Hepatocyte (in vitro differentiated cells): ENCODE results near the gene BICDL1. TPM values are rescaled to one million over a fixed set of nuclear protein-coding genes. Genes with fewer than 3 reads are reported as not detected.

Experiments used
- DNase-seq: peaks from one replicate; pipeline ENCODE4 v3.0.0-alpha.2; 2016; ENCODE audit warnings: low spot score
- H2AFZ ChIP-seq: fragments of 200-600 bp; sonication (generic); 2 replicates; pipeline ENCODE4 v1.6.0; 2016; ENCODE audit warnings: antibody characterized with exemption, mild to moderate bottlenecking
- H3K27ac ChIP-seq: fragments of 200-600 bp; sonication (generic); 2 replicates; pipeline ENCODE4 v1.5.1; 2016; ENCODE audit warnings: mild to moderate bottlenecking
- H3K27me3 ChIP-seq: fragments of 200-600 bp; sonication (generic); 2 replicates; pipeline ENCODE4 v1.6.1; 2016
- H3K36me3 ChIP-seq: fragments of 200-600 bp; sonication (generic); replicated peaks from 2 replicates; pipeline ENCODE4 v1.5.1; 2016; ENCODE audit warnings: low read depth; ENCODE audit not compliant: insufficient read depth
- H3K4me1 ChIP-seq: fragments of 200-600 bp; sonication (generic); 2 replicates; pipeline ENCODE4 v1.5.1; 2016; ENCODE audit warnings: mild to moderate bottlenecking, moderate library complexity; ENCODE audit not compliant: insufficient read depth
- H3K4me2 ChIP-seq: fragments of 200-600 bp; sonication (generic); 2 replicates; pipeline ENCODE4 v1.6.0; 2016
- H3K4me3 ChIP-seq: fragments of 200-600 bp; sonication (generic); 2 replicates; pipeline ENCODE4 v1.5.1; 2016; ENCODE audit warnings: mild to moderate bottlenecking
- H3K79me2 ChIP-seq: fragments of 200-600 bp; sonication (generic); 2 replicates; pipeline ENCODE4 v1.6.0; 2017; ENCODE audit warnings: mild to moderate bottlenecking
- H3K9me2 ChIP-seq: fragments of 200-600 bp; sonication (generic); replicated peaks from 2 replicates; pipeline ENCODE4 v1.6.0; 2017; ENCODE audit warnings: mild to moderate bottlenecking; ENCODE audit not compliant: insufficient read depth
- H3K9me3 ChIP-seq: fragments of 200-600 bp; sonication (generic); 2 replicates; pipeline ENCODE4 v1.5.1; 2016; ENCODE audit warnings: low read depth, mild to moderate bottlenecking
- H4K20me1 ChIP-seq: fragments of 200-600 bp; sonication (generic); 2 replicates; pipeline ENCODE4 v1.6.0; 2016; ENCODE audit warnings: mild to moderate bottlenecking; ENCODE audit not compliant: insufficient read depth, poor library complexity, severe bottlenecking
- CTCF ChIP-seq: fragments of 200-600 bp; sonication (generic); IDR thresholded peaks from 2 replicates; pipeline ENCODE4 v1.5.1; 2016; ENCODE audit warnings: antibody characterized with exemption, mild to moderate bottlenecking; ENCODE audit not compliant: poor library complexity
- EZH2 ChIP-seq: fragments of 200-600 bp; sonication (generic); IDR thresholded peaks from 2 replicates; pipeline ENCODE4 v1.6.1; 2016; ENCODE audit warnings: antibody characterized with exemption, mild to moderate bottlenecking, borderline replicate concordance
- EZH2phosphoT487 ChIP-seq: fragments of 200-600 bp; sonication (generic); IDR thresholded peaks from one replicate; pipeline ENCODE4 v1.6.1; 2018; ENCODE audit warnings: antibody characterized with exemption, mild to moderate bottlenecking, low read depth, moderate library complexity; ENCODE audit not compliant: unreplicated experiment, severe bottlenecking
- WGBS: methylation state at CpG from one replicate; pipeline ENCODE4 v1.1.6; 2016; ENCODE audit warnings: low lambda C conversion rate; ENCODE audit errors: missing lambda C conversion rate; 5-methylcytosine and 5-hydroxymethylcytosine counted together
- polyA plus RNA-seq: library from polyadenylated mRNA; unstranded; fragments of >200 nt; fragmentation: Nextera tagmentation; extraction: Ambion mirVana; gene quantifications from 2 replicates; pipeline ENCODE4 v1.2.1, GENCODE V29; 2016
- total RNA-seq: library from RNA; depleted of rRNA; stranded (reverse); fragments of >200 nt; gene quantifications from 2 replicates; pipeline ENCODE4 v1.2.3, GENCODE V29; 2014

Gene BICDL1
- total and polyA plus RNA-seq, 2 experiments from 2014 or later: 10.6 to 21.9 TPM

GRCh38 chr12:119996417-119996816 lies 7.4 kb downstream of the BICDL1 start:
- TF ChIP-seq EZH2phosphoT487: no peak
- TF ChIP-seq EZH2: no peak
- H3K9me3 ChIP-seq: no peaks in the 10 kb centered on the region
- no peak overlapping the region for H3K4me3 ChIP-seq
- H4K20me1 ChIP-seq: no peaks in the 10 kb centered on the region
- no peak overlapping the region for H3K4me2 ChIP-seq
- H2AFZ ChIP-seq: no peak overlapping the region
- H3K36me3 ChIP-seq: no peaks in the 10 kb centered on the region
- H3K4me1 ChIP-seq: no peaks in the 10 kb centered on the region
- H3K27me3 ChIP-seq: peaks cover 12% of the 10 kb centered on the region
- no peaks in the 10 kb centered on the region for H3K9me2 ChIP-seq
- WGBS: 100% methylated on average over 1 of the region's 1 CpG
- no peak overlapping the region for H3K27ac ChIP-seq
- DNase-seq: no peak
- no peaks in the 10 kb centered on the region for H3K79me2 ChIP-seq

- TF ChIP-seq CTCF (no peak), EZH2 (no peak), EZH2phosphoT487 (no peak)
- H3K9me2 ChIP-seq: no peaks in the 10 kb centered on the region
- DNase-seq: no peak
- H3K4me2 ChIP-seq: no peak overlapping the region
- no peaks in the 10 kb centered on the region for H4K20me1 ChIP-seq
- no peaks in the 10 kb centered on the region for H3K9me3 ChIP-seq
- no peaks in the 10 kb centered on the region for H3K27me3 ChIP-seq
- no peaks in the 10 kb centered on the region for H3K79me2 ChIP-seq
- H3K4me1 ChIP-seq: no peaks in the 10 kb centered on the region
- H3K36me3 ChIP-seq: no peaks in the 10 kb centered on the region
- no peak overlapping the region for H2AFZ ChIP-seq
- H3K4me3 ChIP-seq: no peak overlapping the region
- 77% methylated on average over 13 of the region's 13 CpGs for WGBS
- no peak overlapping the region for H3K27ac ChIP-seq
These were observed 9.6 kb downstream of the BICDL1 start for GRCh38 chr12:119998471-119999245.

GRCh38 chr12:120000556-120000955 lies 11.5 kb downstream of the BICDL1 start:
- WGBS: 76% methylated on average over 3 of the region's 3 CpGs
- no peaks in the 10 kb centered on the region for H3K36me3 ChIP-seq
- TF ChIP-seq CTCF: no peak
- TF ChIP-seq EZH2phosphoT487: no peak
- TF ChIP-seq EZH2: no peak

DNA sequence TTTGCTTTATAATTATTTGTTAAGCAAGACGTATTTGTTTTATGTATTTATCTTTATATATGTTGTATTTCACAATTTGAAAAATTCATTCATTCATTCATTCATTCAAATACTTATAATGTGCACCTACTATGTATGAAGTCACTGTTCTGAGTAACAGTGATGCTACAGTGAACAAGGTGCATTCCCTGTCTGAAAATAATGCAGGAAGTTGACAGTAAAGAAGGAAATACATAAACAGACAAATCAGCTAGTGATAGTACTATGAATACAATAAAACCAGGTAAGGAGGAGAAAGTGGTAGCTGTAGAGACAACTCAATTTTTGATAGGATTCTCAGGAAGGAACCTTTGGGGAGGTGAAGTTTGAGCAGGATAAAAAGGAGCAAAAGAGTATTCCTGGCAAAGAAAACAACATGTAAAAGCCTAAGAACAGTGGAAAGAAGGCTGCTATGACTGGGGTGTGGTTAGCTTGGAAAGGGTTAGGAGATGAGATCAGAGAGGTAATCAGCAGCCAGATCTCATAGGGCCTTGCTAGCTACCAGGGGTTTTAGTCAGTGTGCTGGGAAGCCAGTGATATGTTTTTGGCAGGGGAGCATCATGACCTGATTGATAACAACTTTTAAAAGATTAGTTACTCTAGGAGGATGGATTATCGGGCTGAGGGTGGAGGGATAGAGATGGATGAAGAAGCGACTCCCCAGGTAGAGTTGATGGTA lies 17.4 kb downstream of the BICDL1 start:
- Histone ChIP-seq H3K4me1 (no peaks in the 10 kb centered on the region), H3K9me3 (no peaks in the 10 kb centered on the region), H3K36me3 (no peaks in the 10 kb centered on the region), H2AFZ (no peak overlapping the region), H3K4me2 (no peak overlapping the region), H3K4me3 (no peak overlapping the region), H3K27ac (no peak overlapping the region), H3K79me2 (no peaks in the 10 kb centered on the region), H3K27me3 (no peaks in the 10 kb centered on the region), H4K20me1 (no peaks in the 10 kb centered on the region), H3K9me2 (no peaks in the 10 kb centered on the region)
- TF ChIP-seq EZH2phosphoT487 (no peak), CTCF (no peak), EZH2 (no peak)
- WGBS: 64% methylated on average over 3 of the region's 3 CpGs
- no peak for DNase-seq

More at GRCh38 chr12:120000556-120000955, 11.5 kb downstream of the BICDL1 start:
- no peak overlapping the region for H2AFZ ChIP-seq
- H3K27ac ChIP-seq: no peak overlapping the region
- no peaks in the 10 kb centered on the region for H3K9me2 ChIP-seq
- no peaks in the 10 kb centered on the region for H3K4me1 ChIP-seq
- H3K4me3 ChIP-seq: no peak overlapping the region
- DNase-seq: peak; percentile 24
- no peaks in the 10 kb centered on the region for H3K79me2 ChIP-seq
- H3K27me3 ChIP-seq: no peaks in the 10 kb centered on the region
- no peaks in the 10 kb centered on the region for H3K9me3 ChIP-seq
- H3K4me2 ChIP-seq: no peak overlapping the region
- H4K20me1 ChIP-seq: no peaks in the 10 kb centered on the region
